Smooth muscle cell (in vitro differentiated cells): Measurements from ENCODE around the gene OTOR. TPM values are rescaled to one million over a fixed set of nuclear protein-coding genes. Genes with fewer than 3 reads are reported as not detected.
A peak's percentile ranks its signal among the peaks of the same experiment; 100 is the strongest.

ENCODE experiments used
- DNase-seq: peaks from one replicate; lab custom pipeline; 2025; ENCODE audit not compliant: unreplicated experiment; lab: John Stamatoyannopoulos, UW
- H2AFZ ChIP-seq: fragments of 200-600 bp; sonication (generic); 2 replicates; pipeline ENCODE4 v1.6.0; 2016; ENCODE audit warnings: antibody characterized with exemption, low read depth, mild to moderate bottlenecking
- H3F3A ChIP-seq: fragments of 200-600 bp; sonication (generic); 2 replicates; pipeline ENCODE4 v1.6.0; 2017; ENCODE audit warnings: antibody characterized with exemption, low read depth
- H3K27ac ChIP-seq: fragments of 200-600 bp; sonication (generic); 2 replicates; pipeline ENCODE4 v1.5.1; 2016; ENCODE audit warnings: low read depth, mild to moderate bottlenecking
- H3K27me3 ChIP-seq: fragments of 200-600 bp; sonication (generic); 2 replicates; pipeline ENCODE4 v1.6.1; 2016; ENCODE audit warnings: low read depth, mild to moderate bottlenecking
- H3K36me3 ChIP-seq: fragments of 200-600 bp; sonication (generic); 2 replicates; pipeline ENCODE4 v1.5.1; 2016; ENCODE audit warnings: low read depth
- H3K4me1 ChIP-seq: fragments of 200-600 bp; sonication (generic); 2 replicates; pipeline ENCODE4 v1.5.1; 2016; ENCODE audit warnings: low read depth
- H3K4me2 ChIP-seq: fragments of 200-600 bp; sonication (generic); 2 replicates; pipeline ENCODE4 v1.6.0; 2016; ENCODE audit warnings: mild to moderate bottlenecking
- H3K4me3 ChIP-seq: fragments of 200-600 bp; sonication (generic); 2 replicates; pipeline ENCODE4 v1.5.1; 2016; ENCODE audit warnings: mild to moderate bottlenecking
- H3K79me2 ChIP-seq: fragments of 200-600 bp; sonication (generic); 2 replicates; pipeline ENCODE4 v1.6.0; 2016; ENCODE audit warnings: low read depth, mild to moderate bottlenecking
- H3K9ac ChIP-seq: fragments of 200-600 bp; sonication (generic); 2 replicates; pipeline ENCODE4 v1.6.0; 2016; ENCODE audit warnings: low read depth
- H3K9me3 ChIP-seq: fragments of 200-600 bp; sonication (generic); replicated peaks from 2 replicates; pipeline ENCODE4 v1.5.1; 2016; ENCODE audit warnings: low read depth
- H4K20me1 ChIP-seq: fragments of 200-600 bp; sonication (generic); 2 replicates; pipeline ENCODE4 v1.6.0; 2016; ENCODE audit warnings: low read depth
- CTCF ChIP-seq: fragments of 200-600 bp; sonication (generic); IDR thresholded peaks from 2 replicates; pipeline ENCODE4 v1.5.1; 2017; ENCODE audit warnings: borderline replicate concordance, mild to moderate bottlenecking, antibody characterized with exemption; ENCODE audit not compliant: insufficient read depth, poor library complexity, severe bottlenecking
- WGBS: methylation state at CpG from one replicate; pipeline ENCODE4 v1.1.7; 2016; ENCODE audit warnings: low lambda C conversion rate; 5-methylcytosine and 5-hydroxymethylcytosine counted together
- polyA plus RNA-seq: library from polyadenylated mRNA; unstranded; fragments of >200 nt; fragmentation: Nextera tagmentation; extraction: Ambion mirVana; gene quantifications from 2 replicates; pipeline ENCODE4 v1.2.1, GENCODE V29; 2016
- total RNA-seq: library from RNA; depleted of rRNA; stranded (reverse); fragments of >200 nt; gene quantifications from 2 replicates; pipeline ENCODE4 v1.2.3, GENCODE V29; 2014

The OTOR gene
- total and polyA plus RNA-seq, 2 experiments from 2014 or later, result not detected

GRCh38 chr20:16714751-16715150, 33.4 kb upstream of the OTOR start:
- 89% methylated on average over 4 of the region's 4 CpGs for WGBS
- Histone ChIP-seq H3K27ac (no peak overlapping the region), H3K4me2 (no peak overlapping the region), H3K79me2 (no peaks in the 10 kb centered on the region), H3K27me3 (peaks cover 4% of the 10 kb centered on the region), H3K4me1 (no peaks in the 10 kb centered on the region), H4K20me1 (no peaks in the 10 kb centered on the region), H3K9ac (no peak overlapping the region), H3F3A (no peaks in the 10 kb centered on the region), H3K36me3 (no peaks in the 10 kb centered on the region), H3K4me3 (no peak overlapping the region), H3K9me3 (no peaks in the 10 kb centered on the region), H2AFZ (no peak overlapping the region)
- DNase-seq, result no peak
- no peak for TF ChIP-seq CTCF

- Histone ChIP-seq H3F3A (no peaks in the 10 kb centered on the region), H3K9ac (no peak overlapping the region), H3K27me3 (peaks cover 26% of the 10 kb centered on the region), H3K4me3 (no peak overlapping the region), H3K36me3 (no peaks in the 10 kb centered on the region), H3K4me1 (no peaks in the 10 kb centered on the region), H3K27ac (no peak overlapping the region), H2AFZ (no peak overlapping the region), H3K4me2 (no peak overlapping the region), H3K9me3 (no peaks in the 10 kb centered on the region), H3K79me2 (no peaks in the 10 kb centered on the region), H4K20me1 (no peaks in the 10 kb centered on the region)
- 73% methylated on average over 1 of the region's 1 CpG for WGBS
- no peak for DNase-seq
- no peak for TF ChIP-seq CTCF
Measured at GRCh38 chr20:16719421-16719820, 28.7 kb upstream of the OTOR start.

GRCh38 chr20:16729080-16729479, 19.1 kb upstream of the OTOR start:
- DNase-seq, result no peak
- Histone ChIP-seq H3K36me3 (peaks cover 7% of the 10 kb centered on the region), H3K4me3 (peak overlapping the region; percentile 89), H3K4me2 (peak overlapping the region; percentile 92), H3K27ac (no peak overlapping the region), H3K27me3 (peaks cover 37% of the 10 kb centered on the region), H2AFZ (peak overlapping the region; percentile 92), H3K9ac (no peak overlapping the region), H3K4me1 (peaks cover 10% of the 10 kb centered on the region), H3K9me3 (no peaks in the 10 kb centered on the region), H4K20me1 (no peaks in the 10 kb centered on the region), H3F3A (no peaks in the 10 kb centered on the region), H3K79me2 (peaks cover 38% of the 10 kb centered on the region)
- 85% methylated on average over 1 of the region's 1 CpG for WGBS
- TF ChIP-seq CTCF, result no peak
